NT2/D1 (cell line): Measurements from ENCODE around the gene KCNH2.

Source experiments
- YY1 ChIP-seq: IDR thresholded peaks from 2 replicates; pipeline ENCODE4 v1.6.1; 2011; ENCODE audit not compliant: insufficient read length, insufficient read depth
- ZNF274 ChIP-seq: IDR thresholded peaks from 2 replicates; pipeline ENCODE4 v1.6.1; 2011; ENCODE audit warnings: mild to moderate bottlenecking, low read depth, low read length

DNA sequence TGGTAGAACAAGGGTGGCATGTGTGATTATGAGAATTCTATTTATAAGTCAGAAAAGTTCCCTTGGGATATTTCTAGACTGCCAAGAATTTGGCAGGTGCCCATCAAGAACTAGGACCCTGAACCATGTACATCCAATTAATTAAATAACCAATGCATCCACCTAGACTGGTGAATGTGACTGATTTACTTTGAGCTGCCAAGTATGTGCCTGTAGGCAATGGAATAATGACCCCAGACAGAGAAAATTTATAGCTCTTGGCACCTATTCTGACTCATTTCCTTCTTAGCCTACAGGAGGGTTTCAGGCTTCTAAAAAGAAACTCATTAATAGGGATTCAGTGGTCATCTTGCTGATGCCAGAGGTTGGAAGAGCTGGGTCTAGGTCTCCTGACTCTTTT, 54.9 kb downstream of the KCNH2 start:
- TF ChIP-seq YY1 (no peak), ZNF274 (no peak)
